AG10803 (cell line): ENCODE data around the gene CDKAL1.

ENCODE experiments used
- DNase-seq: peaks from one replicate; pipeline ENCODE4 v3.0.0; 2010; ENCODE audit warnings: low read depth
- H3K4me3 ChIP-seq: 2 replicates; pipeline ENCODE4 v1.5.1; 2011; ENCODE audit warnings: mild to moderate bottlenecking, low read length, control low read depth
- CTCF ChIP-seq: conservative IDR thresholded peaks from 2 replicates; pipeline ENCODE4 v1.5.1; 2011; ENCODE audit warnings: mild to moderate bottlenecking, low read length, control low read depth, inconsistent platforms

The CDKAL1 gene

GRCh38 chr6:20775981-20776380 is 241.7 kb downstream of the CDKAL1 start:
- TF ChIP-seq CTCF: no peak
- no peak overlapping the region for H3K4me3 ChIP-seq
- no peak for DNase-seq

DNA sequence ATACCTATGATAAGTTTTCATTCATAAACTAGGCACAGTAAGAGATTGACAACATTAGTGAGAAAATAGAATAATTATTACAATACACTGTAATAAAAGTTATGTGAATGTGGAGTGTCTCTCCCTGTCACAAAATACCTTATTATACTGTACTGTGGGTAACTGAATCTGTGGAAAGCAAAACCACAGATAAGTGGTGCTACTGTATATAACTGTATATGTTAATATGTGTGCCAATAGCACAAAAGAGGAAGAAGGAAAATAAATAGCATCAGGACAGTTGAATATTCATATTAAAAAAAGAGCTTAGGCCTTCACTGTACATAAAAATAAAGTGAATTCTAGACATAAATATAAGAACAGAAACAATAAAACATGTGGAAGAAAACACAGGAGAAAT is 243.5 kb downstream of the CDKAL1 start:
- H3K4me3 ChIP-seq: no peak overlapping the region
- TF ChIP-seq CTCF: no peak
- DNase-seq: no peak

DNA sequence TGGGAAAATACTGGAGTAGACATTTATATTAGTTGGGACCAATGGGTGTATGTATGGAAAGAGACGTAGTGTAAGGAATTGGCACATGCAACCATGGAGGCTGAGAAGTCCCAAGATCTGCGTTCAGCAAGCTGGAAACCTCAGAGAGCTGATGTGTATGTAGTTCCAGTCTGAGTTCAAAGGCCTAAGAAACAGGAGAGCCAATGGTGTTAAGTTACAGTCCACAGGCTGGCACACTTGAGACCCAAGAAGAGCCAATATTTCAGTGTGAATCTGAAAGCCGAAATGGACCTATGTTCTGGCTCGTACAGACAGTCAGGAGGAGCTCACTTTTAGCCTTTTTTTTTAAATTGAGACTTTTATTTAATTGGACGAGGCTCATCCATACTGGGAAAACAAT is 244.2 kb downstream of the CDKAL1 start:
- no peak for DNase-seq
- no peak for TF ChIP-seq CTCF
- no peak overlapping the region for H3K4me3 ChIP-seq

GRCh38 chr6:20778912-20779311 is 244.7 kb downstream of the CDKAL1 start:
- TF ChIP-seq CTCF: no peak
- no peak for DNase-seq
- no peak overlapping the region for H3K4me3 ChIP-seq

DNA sequence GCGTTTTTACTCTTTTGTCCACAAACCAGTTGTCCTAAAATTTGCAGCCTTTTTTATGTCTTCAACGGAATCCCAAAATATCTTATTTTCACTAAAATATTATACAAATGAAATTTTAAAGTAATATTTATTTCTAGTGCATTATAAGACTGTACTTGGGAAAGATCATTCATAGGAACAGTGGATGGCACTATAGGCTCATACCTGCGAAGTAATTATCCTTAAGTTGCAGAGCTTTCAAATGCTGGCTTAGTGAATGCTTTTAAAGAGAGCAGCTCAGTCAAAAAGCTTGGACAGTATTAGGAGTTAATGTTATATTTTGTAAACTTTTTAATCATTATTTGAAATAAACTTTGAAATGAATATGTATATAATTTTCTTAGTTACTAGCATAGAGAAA is 254.9 kb downstream of the CDKAL1 start:
- peak; percentile 34 for TF ChIP-seq CTCF
- H3K4me3 ChIP-seq: no peak overlapping the region
- DNase-seq: peak; percentile 36

DNA sequence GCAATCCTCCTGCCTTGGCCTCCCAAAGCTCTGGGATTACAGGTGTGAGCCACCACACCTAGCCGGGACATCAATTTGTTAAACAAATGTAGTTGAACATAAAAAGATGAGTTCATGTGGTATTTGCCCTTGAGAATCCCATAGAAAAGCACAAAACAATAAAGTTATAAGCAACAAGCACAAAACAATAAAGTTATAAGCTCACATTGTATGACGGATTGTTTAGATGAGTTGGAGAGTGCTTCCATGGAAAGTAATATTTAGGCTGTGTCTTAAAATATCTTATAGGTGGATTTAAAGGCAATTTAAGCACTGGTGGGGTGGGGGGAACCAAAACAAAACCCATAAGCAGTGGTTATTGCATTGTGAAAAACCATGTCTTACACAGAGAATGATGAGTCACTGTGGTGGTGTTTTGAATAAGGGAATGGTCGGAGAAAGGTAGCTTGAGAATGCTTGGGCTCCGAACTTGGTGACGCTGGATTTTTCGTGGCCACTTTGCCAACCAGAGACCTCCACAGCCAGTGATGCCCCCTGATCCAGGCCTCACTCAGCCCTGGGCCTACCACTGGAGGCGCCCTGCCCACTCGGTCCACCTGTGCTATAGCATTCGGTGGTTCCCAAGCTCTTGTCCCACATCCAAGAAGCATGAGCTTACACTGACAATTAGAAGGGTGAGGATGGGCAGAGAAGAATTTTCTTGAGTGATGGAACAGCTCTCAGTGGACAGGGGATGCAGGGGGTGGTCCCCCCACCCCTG is 256.0 kb downstream of the CDKAL1 start:
- TF ChIP-seq CTCF: no peak
- no peak overlapping the region for H3K4me3 ChIP-seq
- no peak for DNase-seq

DNA sequence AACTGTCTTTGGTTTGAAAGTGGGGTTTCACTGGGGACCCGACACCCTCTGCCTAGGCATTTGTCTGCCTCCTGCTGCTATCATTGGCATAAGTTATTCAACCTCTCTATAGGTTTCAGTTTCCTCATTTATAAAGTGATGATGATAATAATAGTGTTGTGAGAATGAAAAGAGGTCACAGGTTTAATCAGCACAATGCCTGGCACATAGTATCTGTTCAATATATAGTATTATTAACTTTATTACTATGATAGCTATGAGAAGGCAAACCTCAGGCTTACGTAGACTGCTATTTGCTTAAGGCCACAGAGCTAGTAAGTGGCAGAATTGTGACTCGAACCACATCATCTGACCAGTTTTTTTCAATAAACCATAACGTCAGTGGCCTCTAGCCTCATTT is 256.8 kb downstream of the CDKAL1 start:
- TF ChIP-seq CTCF: no peak
- H3K4me3 ChIP-seq: no peak overlapping the region
- no peak for DNase-seq
